H1 (cell line): ENCODE results near the gene PTRH1. TPM values are rescaled to one million over a fixed set of nuclear protein-coding genes. Genes with fewer than 3 reads are reported as not detected.

Experiments used
- CTCF ChIA-PET: fragments of 300-600 bp; sonication (Branson Sonifier 250); formaldehyde crosslinking; loops from one replicate; lab custom pipeline; 2021; ENCODE audit not compliant: partially characterized antibody; lab: Charles Lee
- POLR2A ChIA-PET: fragments of 300-600 bp; sonication (Branson Sonifier 250); formaldehyde crosslinking; loops from one replicate; lab custom pipeline; 2021; ENCODE audit warnings: inconsistent platforms; ENCODE audit not compliant: partially characterized antibody; lab: Charles Lee
- DNase-seq, 2 experiments: peaks; one replicate each; pipeline versions ENCODE4 v3.0.0 to v3.0.0-alpha.2; 2010 to 2022; ENCODE audit warnings: low spot score in 2 of 2, low read depth in 1 of 2, mixed read lengths in 1 of 2
- FAIRE-seq: peaks from 2 replicates; lab custom pipeline; 2011; peaks lifted over from hg19 to GRCh38; lab: Jason Lieb, UNC
- H2AFZ ChIP-seq: 2 replicates; pipeline ENCODE4 v1.8.1; 2012; ENCODE audit warnings: low read length, inconsistent platforms
- H2AK5ac ChIP-seq: 2 replicates; pipeline ENCODE4 v1.6.1; 2013; ENCODE audit warnings: low read depth, low read length
- H2BK120ac ChIP-seq: replicated peaks from 2 replicates; pipeline ENCODE3; 2013; ENCODE audit warnings: low read depth, low read length, inconsistent platforms
- H2BK12ac ChIP-seq: 2 replicates; pipeline ENCODE4 v1.6.1; 2013; ENCODE audit warnings: low read depth, low read length
- H2BK15ac ChIP-seq: 2 replicates; pipeline ENCODE4 v1.6.1; 2013; ENCODE audit warnings: low read length
- H2BK20ac ChIP-seq: 2 replicates; pipeline ENCODE4 v1.6.1; 2013; ENCODE audit warnings: low read length
- H2BK5ac ChIP-seq: 2 replicates; pipeline ENCODE4 v1.6.1; 2013; ENCODE audit warnings: low read depth, low read length
- H3K14ac ChIP-seq: 2 replicates; pipeline ENCODE4 v1.6.1; 2013; ENCODE audit warnings: inconsistent platforms; ENCODE audit not compliant: insufficient read length
- H3K18ac ChIP-seq: 2 replicates; pipeline ENCODE4 v1.6.1; 2013; ENCODE audit warnings: low read length; ENCODE audit errors: extremely low read depth
- H3K23ac ChIP-seq: 2 replicates; pipeline ENCODE4 v1.6.1; 2013; ENCODE audit warnings: inconsistent platforms; ENCODE audit not compliant: insufficient read length
- H3K23me2 ChIP-seq: 2 replicates; pipeline ENCODE4 v1.6.1; 2013; ENCODE audit warnings: low read depth, low read length
- H3K27ac ChIP-seq: 2 replicates; pipeline ENCODE4 v1.6.1; 2011; ENCODE audit warnings: low read depth, low read length, inconsistent platforms
- H3K27me3 ChIP-seq, 4 experiments: replicated peaks in 1 of 4; 1 replicate in 1 of 4; 2 replicates in 3 of 4; pipeline versions ENCODE4 v1.6.1 to v1.8.1; 2011 to 2013; ENCODE audit warnings: low read length in 3 of 4, mild to moderate bottlenecking in 3 of 4, inconsistent platforms in 2 of 4, mixed read lengths in 2 of 4, moderate library complexity in 1 of 4; ENCODE audit not compliant: control insufficient read depth in 3 of 4, insufficient read depth in 3 of 4; ENCODE audit errors: extremely low read depth in 1 of 4
- H3K36me3 ChIP-seq, 4 experiments: 2 replicates each; pipeline versions ENCODE4 v1.6.1 to v1.8.1; 2011 to 2013; ENCODE audit warnings: mild to moderate bottlenecking in 4 of 4, low read length in 3 of 4, moderate library complexity in 2 of 4, control low read depth in 1 of 4, inconsistent platforms in 1 of 4; ENCODE audit not compliant: insufficient read depth in 4 of 4, control insufficient read depth in 2 of 4
- H3K4ac ChIP-seq: replicated peaks from 2 replicates; pipeline ENCODE3; 2013; ENCODE audit warnings: low read length, low read depth, mixed read lengths, inconsistent platforms; ENCODE audit not compliant: insufficient read length
- H3K4me1 ChIP-seq, 4 experiments: replicated peaks in 1 of 4; 1 replicate in 1 of 4; 2 replicates in 3 of 4; pipeline versions ENCODE4 v1.6.1 to v1.8.1; 2011 to 2013; ENCODE audit warnings: low read length in 3 of 4, inconsistent platforms in 2 of 4, mixed read lengths in 1 of 4; ENCODE audit not compliant: insufficient read depth in 4 of 4, control insufficient read depth in 3 of 4
- H3K4me2 ChIP-seq, 2 experiments: 2 replicates each; pipeline versions ENCODE4 v1.6.1 to v1.8.1; 2011 to 2013; ENCODE audit warnings: low read depth in 2 of 2, low read length in 2 of 2, control low read depth in 1 of 2, inconsistent platforms in 1 of 2, mild to moderate bottlenecking in 1 of 2; ENCODE audit not compliant: insufficient read depth in 1 of 2
- H3K4me3 ChIP-seq, 4 experiments: fragments of 200-600, 300-600 bp in 1 of 4; sonication (generic), shearing (Covaris generic), sonication (Bioruptor Twin) in 1 of 4; 2 replicates each; pipeline versions ENCODE4 v1.5.1 to v1.8.1; 2011 to 2016; ENCODE audit warnings: low read length in 4 of 4, low read depth in 3 of 4, control low read depth in 2 of 4, inconsistent platforms in 2 of 4, mild to moderate bottlenecking in 2 of 4, mixed read lengths in 1 of 4, moderate library complexity in 1 of 4; ENCODE audit not compliant: insufficient read depth in 2 of 4; ENCODE audit errors: extremely low read depth in 1 of 4
- H3K56ac ChIP-seq: replicated peaks from 2 replicates; pipeline ENCODE3; 2013; ENCODE audit warnings: low read depth, mild to moderate bottlenecking, mixed read lengths, low read length, inconsistent platforms; ENCODE audit not compliant: insufficient read length
- H3K79me1 ChIP-seq: 2 replicates; pipeline ENCODE4 v1.6.1; 2013; ENCODE audit warnings: low read depth, low read length, control low read depth
- H3K79me2 ChIP-seq, 2 experiments: 2 replicates each; pipeline versions ENCODE4 v1.6.1 to v1.8.1; 2012 to 2013; ENCODE audit warnings: low read length in 2 of 2, mild to moderate bottlenecking in 2 of 2, inconsistent platforms in 1 of 2; ENCODE audit not compliant: insufficient read depth in 2 of 2, control insufficient read depth in 1 of 2
- H3K9ac ChIP-seq, 4 experiments: replicated peaks in 1 of 4; 1 replicate in 1 of 4; 2 replicates in 3 of 4; pipeline versions ENCODE4 v1.6.1 to v1.8.1; 2011 to 2013; ENCODE audit warnings: low read depth in 3 of 4, low read length in 3 of 4, control low read depth in 2 of 4, mild to moderate bottlenecking in 2 of 4, moderate library complexity in 2 of 4, inconsistent platforms in 1 of 4; ENCODE audit errors: extremely low read depth in 1 of 4
- H3K9me3 ChIP-seq, 2 experiments: 2 replicates each; pipeline versions ENCODE4 v1.6.1 to v1.8.1; 2012 to 2013; ENCODE audit warnings: mild to moderate bottlenecking in 2 of 2, moderate library complexity in 2 of 2, control low read depth in 1 of 2, inconsistent platforms in 1 of 2, low read depth in 1 of 2, low read length in 1 of 2, mixed read lengths in 1 of 2; ENCODE audit not compliant: insufficient read depth in 2 of 2
- H4K20me1 ChIP-seq, 2 experiments: replicated peaks in 1 of 2; 2 replicates each; pipeline versions ENCODE3 to v1.8.1; 2011 to 2013; ENCODE audit warnings: inconsistent platforms in 2 of 2, low read length in 2 of 2, mild to moderate bottlenecking in 1 of 2; ENCODE audit not compliant: insufficient read depth in 2 of 2, control insufficient read depth in 1 of 2
- H4K5ac ChIP-seq: 2 replicates; pipeline ENCODE4 v1.6.1; 2013; ENCODE audit warnings: low read length, low read depth, mixed read lengths, inconsistent platforms; ENCODE audit not compliant: insufficient read length
- H4K8ac ChIP-seq: 2 replicates; pipeline ENCODE4 v1.8.0; 2013; ENCODE audit warnings: mild to moderate bottlenecking, moderate library complexity, low read length, inconsistent platforms; ENCODE audit not compliant: insufficient read depth; ENCODE audit errors: extremely low read depth
- H4K91ac ChIP-seq: replicated peaks from 2 replicates; pipeline ENCODE3; 2013; ENCODE audit warnings: low read length, mixed read lengths, inconsistent platforms; ENCODE audit not compliant: insufficient read length
- FOSL1 ChIP-seq: IDR thresholded peaks from 2 replicates; pipeline ENCODE4 v1.6.1; 2011; ENCODE audit warnings: mild to moderate bottlenecking, low read depth, low read length, moderate library complexity; ENCODE audit not compliant: insufficient read depth
- GABPA ChIP-seq: IDR thresholded peaks from 2 replicates; pipeline ENCODE4 v1.6.1; 2011; ENCODE audit warnings: mild to moderate bottlenecking, low read length, moderate library complexity, borderline replicate concordance; ENCODE audit not compliant: insufficient read depth
- SAP30 ChIP-seq: fragments of 300-600 bp; sonication (generic); IDR thresholded peaks from 2 replicates; pipeline ENCODE4 v1.7.1; 2012; ENCODE audit warnings: low read length, moderate library complexity, mild to moderate bottlenecking, inconsistent platforms; ENCODE audit not compliant: insufficient read depth, insufficient replicate concordance
- WGBS, 2 experiments: shearing (Covaris generic) in 1 of 2; methylation state at CpG; one replicate each; pipeline versions ENCODE4 v1.1.6 to v1.1.7; 2013 to 2015; ENCODE audit warnings: low lambda C conversion rate in 2 of 2, mixed read lengths in 2 of 2, inconsistent platforms in 1 of 2, low coverage in 1 of 2, missing lambda C conversion rate in 1 of 2; ENCODE audit not compliant: insufficient replicate concordance in 2 of 2, insufficient coverage in 1 of 2, insufficient read length in 1 of 2; ENCODE audit errors: extremely low coverage in 1 of 2, missing lambda C conversion rate in 1 of 2; 5-methylcytosine and 5-hydroxymethylcytosine counted together
- polyA plus RNA-seq, 7 experiments: library from polyadenylated mRNA; depleted of rRNA in 3 of 7; stranded (reverse) in 5 of 7; unstranded in 2 of 7; fragments of >200 nt in 5 of 7; fragments of 200-250 nt in 2 of 7; gene quantifications; 1 replicate in 5 of 7; 2 replicates in 1 of 7; 4 replicates in 1 of 7; pipeline versions ENCODE4 v1.2.1 to v1.2.3, GENCODE V29; 2011 to 2013; ENCODE audit warnings: missing spikeins in 2 of 7, mixed read lengths in 2 of 7
- total RNA-seq: library from RNA; stranded (reverse); fragmentation: NEBNext Ultra II Directional; extraction: Animal tissue kit (Norgen Biotek cat#: 25700); gene quantifications from 2 replicates; pipeline ENCODE4 v1.2.1, GENCODE V29; 2021
- TF ChIP-seq, protein P1 (sequence below): IDR thresholded peaks from 2 replicates; pipeline ENCODE4 v1.6.1; 2011; ENCODE audit warnings: low read depth, mild to moderate bottlenecking, low read length; ENCODE audit not compliant: insufficient read depth

PTRH1 gene
- total and polyA plus RNA-seq, 2 of the 8 experiments (the other 6 are each of a cell fraction or from before 2014, with no cell fraction given) = 11.1 to 19.8 TPM

DNA sequence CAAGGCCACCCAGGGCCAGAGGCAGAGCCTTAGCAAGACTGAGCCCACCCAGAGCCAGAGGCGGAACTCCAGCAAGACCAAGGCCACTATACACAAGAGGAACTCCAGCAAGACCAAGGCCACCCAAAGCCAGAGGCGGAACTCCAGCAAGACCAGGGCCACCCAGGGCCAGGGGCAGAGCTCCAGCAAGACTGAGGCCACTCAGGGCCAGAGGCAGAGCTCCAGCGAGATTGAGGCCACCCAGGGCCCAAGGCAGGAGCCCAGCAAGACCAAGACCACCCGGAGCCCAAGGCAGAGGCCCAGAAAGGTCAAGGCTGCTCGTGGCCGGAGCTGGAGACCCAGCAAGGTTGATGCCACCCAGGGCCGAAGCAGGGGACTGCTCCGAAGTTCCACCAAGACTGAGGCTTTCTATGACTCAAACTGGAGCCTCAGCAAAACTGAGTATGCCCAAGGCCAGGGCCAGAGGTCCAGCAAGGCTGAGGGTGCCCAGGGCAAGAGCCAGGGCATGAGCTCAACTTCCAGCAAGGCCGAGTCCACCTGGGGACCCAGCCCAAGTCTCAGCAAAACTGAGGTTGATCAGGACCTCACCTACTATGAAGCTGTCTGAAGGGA lies 15.4 kb upstream of the PTRH1 start:
- peaks cover 3 to 11% (median 6%) of the 10 kb centered on the region in 4 experiments; a peak in 6 of 7 replicates for H3K4me1 ChIP-seq
- H2BK120ac ChIP-seq = no peak overlapping the region
- no peak overlapping the region for H3K23ac ChIP-seq
- no peaks in the 10 kb centered on the region for H3K27me3 ChIP-seq
- no peaks in the 10 kb centered on the region for H3K79me1 ChIP-seq
- CTCF ChIA-PET = interaction anchor here (0.6 to 5.0 kb wide), 9 partner anchors 14 to 227 kb away, joined by 3 to 18 read pairs (median 4); partner anchors contain the start of gene CFAP157
- no peak overlapping the region for H3K14ac ChIP-seq
- no peak overlapping the region for H2BK15ac ChIP-seq
- peaks cover 0 to 2% of the 10 kb centered on the region in 2 experiments for H4K20me1 ChIP-seq
- H3K9me3 ChIP-seq = no peaks in the 10 kb centered on the region
- 96% methylated on average over 9 of the region's 9 CpGs; no CpG with 5 or more reads in 1 of the 2 experiments for WGBS, 2 experiments
- TF ChIP-seq FOSL1 (no peak), SAP30 (no peak), GABPA (no peak)
- TF ChIP-seq, protein P1, sequence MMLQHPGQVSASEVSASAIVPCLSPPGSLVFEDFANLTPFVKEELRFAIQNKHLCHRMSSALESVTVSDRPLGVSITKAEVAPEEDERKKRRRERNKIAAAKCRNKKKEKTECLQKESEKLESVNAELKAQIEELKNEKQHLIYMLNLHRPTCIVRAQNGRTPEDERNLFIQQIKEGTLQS = no peak
- H3K36me3 ChIP-seq = no peaks in the 10 kb centered on the region
- H3K4me2 ChIP-seq = no peak overlapping the region
- no peak overlapping the region for H3K4ac ChIP-seq
- H3K56ac ChIP-seq = no peak overlapping the region
- no peak for FAIRE-seq
- POLR2A ChIA-PET = interaction anchor here (0.7 kb wide), 1 partner anchor 28 kb away, joined by 3 read pairs; no protein-coding TSS in a partner anchor
- no peak overlapping the region for H3K18ac ChIP-seq
- no peak overlapping the region for H3K9ac ChIP-seq
- H2BK12ac ChIP-seq = 0 out of 2 replicates have a peak overlapping the region, but pooled peaks have one; percentile 39
- H2BK20ac ChIP-seq = no peak overlapping the region
- H3K27ac ChIP-seq = no peak overlapping the region
- H4K8ac ChIP-seq = no peak overlapping the region
- DNase-seq = no peak
- no peak overlapping the region for H2BK5ac ChIP-seq
- H2AK5ac ChIP-seq = no peak overlapping the region
- H3K4me3 ChIP-seq = no peak overlapping the region
- H3K79me2 ChIP-seq = no peaks in the 10 kb centered on the region
- H2AFZ ChIP-seq = no peak overlapping the region
- H3K23me2 ChIP-seq = 0 out of 2 replicates have a peak, but pooled peaks cover 2% of the 10 kb centered on the region
- H4K91ac ChIP-seq = no peak overlapping the region
- no peak overlapping the region for H4K5ac ChIP-seq
